Gastroesophageal sphincter (tissue), 3 donors: ENCODE data around the gene GRIN1.

Experiments used
- EP300 ChIP-seq: sonication (generic); formaldehyde crosslinking; IDR thresholded peaks from one replicate; pipeline ENCODE4 v1.6.1; 2017; ENCODE audit warnings: antibody characterized with exemption, mild to moderate bottlenecking
- TF ChIP-seq, protein P1 (sequence below), 4 experiments: fragments of 200-600 bp in 2 of 4; fragments of 450-650 bp in 2 of 4; sonication (generic) in 1 of 4; IDR thresholded peaks; one replicate each; pipeline ENCODE4 v1.5.1; 2017 to 2019; ENCODE audit warnings: antibody characterized with exemption in 4 of 4, mild to moderate bottlenecking in 2 of 4, moderate library complexity in 2 of 4

DNA sequence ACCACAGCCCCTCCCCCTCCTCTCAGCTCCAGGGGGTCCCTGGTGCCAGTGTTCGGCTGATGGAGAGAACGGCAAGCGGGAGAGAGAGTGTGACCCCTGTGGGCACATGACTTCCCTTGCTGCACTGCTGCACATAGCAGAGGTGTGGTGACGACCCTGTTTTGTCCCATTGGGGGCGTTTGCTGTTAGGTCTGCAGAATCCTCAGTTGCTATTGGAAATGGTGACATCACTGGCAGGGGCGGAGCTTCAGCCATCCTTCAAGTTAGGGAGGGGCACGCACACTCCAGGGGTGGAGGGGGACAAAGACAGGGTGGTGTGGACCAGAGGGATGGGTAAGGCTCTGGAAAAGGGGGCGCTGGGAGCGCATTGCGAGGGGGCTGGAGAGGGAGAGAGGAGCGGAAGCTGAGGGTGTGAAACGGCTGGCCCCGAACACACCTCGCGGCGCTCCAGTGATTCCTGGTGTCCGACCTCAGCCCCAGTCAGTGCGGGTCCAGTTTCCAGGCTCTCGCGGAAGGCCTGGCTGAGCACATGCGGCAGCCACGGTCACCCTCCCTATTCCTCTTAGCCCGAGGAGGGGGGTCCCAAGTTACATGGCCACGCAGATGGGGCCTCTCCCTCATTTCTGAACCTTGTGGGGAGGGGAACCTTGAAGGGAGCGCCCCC, 764 bp upstream of the GRIN1 start:
- TF ChIP-seq, protein P1, sequence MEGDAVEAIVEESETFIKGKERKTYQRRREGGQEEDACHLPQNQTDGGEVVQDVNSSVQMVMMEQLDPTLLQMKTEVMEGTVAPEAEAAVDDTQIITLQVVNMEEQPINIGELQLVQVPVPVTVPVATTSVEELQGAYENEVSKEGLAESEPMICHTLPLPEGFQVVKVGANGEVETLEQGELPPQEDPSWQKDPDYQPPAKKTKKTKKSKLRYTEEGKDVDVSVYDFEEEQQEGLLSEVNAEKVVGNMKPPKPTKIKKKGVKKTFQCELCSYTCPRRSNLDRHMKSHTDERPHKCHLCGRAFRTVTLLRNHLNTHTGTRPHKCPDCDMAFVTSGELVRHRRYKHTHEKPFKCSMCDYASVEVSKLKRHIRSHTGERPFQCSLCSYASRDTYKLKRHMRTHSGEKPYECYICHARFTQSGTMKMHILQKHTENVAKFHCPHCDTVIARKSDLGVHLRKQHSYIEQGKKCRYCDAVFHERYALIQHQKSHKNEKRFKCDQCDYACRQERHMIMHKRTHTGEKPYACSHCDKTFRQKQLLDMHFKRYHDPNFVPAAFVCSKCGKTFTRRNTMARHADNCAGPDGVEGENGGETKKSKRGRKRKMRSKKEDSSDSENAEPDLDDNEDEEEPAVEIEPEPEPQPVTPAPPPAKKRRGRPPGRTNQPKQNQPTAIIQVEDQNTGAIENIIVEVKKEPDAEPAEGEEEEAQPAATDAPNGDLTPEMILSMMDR (IDR thresholded peaks at IDR 0.05), result no peak
- no peak for TF ChIP-seq EP300
